Glomerular endothelial cell (primary cell): Measurements from ENCODE around the gene TMEM270. TPM values are rescaled to one million over a fixed set of nuclear protein-coding genes. Genes with fewer than 3 reads are reported as not detected.
"Not testable (repeated sequence)": the region's sequence is repeated elsewhere in the genome, so short reads cannot be mapped to it uniquely, and the experiment has no call there.

Experiments used
- DNase-seq: peaks from one replicate; pipeline ENCODE4 v3.0.0-alpha.2; 2011; ENCODE audit warnings: low read depth, low spot score; ENCODE audit errors: extremely low read depth
- total RNA-seq: library from RNA; depleted of rRNA; stranded (reverse); fragments of >200 nt; gene quantifications from 2 replicates; pipeline ENCODE4 v1.2.3, GENCODE V29; 2015

The TMEM270 gene, protein sequence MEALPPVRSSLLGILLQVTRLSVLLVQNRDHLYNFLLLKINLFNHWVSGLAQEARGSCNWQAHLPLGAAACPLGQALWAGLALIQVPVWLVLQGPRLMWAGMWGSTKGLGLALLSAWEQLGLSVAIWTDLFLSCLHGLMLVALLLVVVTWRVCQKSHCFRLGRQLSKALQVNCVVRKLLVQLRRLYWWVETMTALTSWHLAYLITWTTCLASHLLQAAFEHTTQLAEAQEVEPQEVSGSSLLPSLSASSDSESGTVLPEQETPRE
- not detected in 2 replicates for total RNA-seq

DNA sequence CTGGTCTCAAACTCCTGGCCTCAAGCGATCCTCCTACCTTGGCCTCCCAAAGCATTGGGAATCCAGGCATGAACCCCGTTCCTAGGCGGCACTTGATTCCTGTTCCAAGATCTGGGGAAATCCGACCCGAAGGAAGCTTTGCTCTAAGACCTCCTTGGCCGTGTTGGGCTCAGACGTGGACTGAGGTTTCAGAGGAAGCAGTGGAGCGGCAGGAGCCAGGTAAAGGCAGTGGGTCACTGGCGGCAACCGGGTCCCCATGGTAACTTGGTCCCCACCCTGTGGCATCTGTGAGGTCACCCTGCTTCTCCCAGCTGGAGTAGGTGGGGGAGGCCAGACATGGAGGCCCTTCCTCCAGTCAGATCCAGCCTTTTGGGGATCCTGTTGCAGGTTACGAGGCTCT lies at the start of gene TMEM270:
TSS of gene TMEM270 (plus strand) at position 301 of the 400 bp plus-strand sequence. CDS start at position 337, 36 bp downstream.
- no peak for DNase-seq

DNA sequence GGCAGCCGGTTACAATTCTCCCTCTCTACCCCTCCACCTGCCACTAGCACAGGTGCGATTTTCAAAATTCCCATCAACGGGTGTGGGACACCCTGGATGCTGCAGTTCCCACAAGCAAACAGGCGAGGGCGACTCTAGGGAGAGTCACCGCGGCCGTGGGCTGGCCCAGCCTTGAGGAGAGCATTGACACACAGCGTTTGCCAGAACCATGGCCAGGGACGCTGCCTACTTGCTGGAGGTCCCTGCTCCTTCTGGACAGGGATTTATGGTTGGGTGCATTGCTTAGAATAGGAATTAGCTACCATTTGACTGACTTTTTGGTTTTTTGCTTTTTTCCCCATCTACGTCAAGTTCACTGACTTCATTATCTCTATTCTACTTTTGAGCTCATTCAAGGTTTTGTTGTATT lies 49.2 kb upstream of the TMEM270 start:
- DNase-seq: no peak

DNA sequence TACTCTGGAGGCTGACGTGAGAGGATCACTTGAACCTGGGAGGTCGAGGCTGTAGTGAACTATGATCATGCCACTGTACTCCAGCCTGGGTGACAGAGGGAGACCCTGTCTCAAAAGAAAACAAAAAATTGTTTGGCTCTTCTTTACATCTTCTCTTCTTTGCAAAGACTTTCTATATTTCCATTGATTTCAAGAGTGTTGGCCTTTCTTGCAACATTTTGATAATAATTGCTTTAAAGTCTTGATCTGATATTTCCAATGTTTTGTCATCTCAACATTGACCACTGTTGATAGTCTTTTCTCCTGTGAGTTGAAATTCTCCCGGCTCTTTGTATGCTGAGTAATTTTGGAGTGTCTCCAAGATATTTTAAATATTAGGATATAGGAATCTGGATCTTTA lies 48.0 kb upstream of the TMEM270 start:
- no peak for DNase-seq

DNA sequence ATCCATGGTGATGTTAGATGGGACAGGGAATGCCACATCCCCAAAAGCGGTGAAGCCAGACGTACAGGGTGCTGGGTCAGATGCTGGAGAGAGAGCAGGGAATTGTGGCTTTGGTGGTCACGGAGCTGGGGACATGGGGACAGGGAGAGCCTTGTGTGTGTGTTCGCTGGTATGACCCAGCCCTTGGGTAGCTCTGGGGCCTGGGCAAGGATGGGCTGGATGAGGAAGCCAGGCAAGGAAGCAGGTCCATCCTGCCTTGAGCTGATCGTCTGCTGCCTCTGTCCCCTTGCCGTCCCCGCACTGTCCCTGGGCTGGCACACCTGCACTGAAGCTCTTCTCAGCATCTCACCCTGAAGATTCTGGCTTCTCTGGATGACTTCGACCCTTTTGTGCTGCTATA lies 45.5 kb upstream of the TMEM270 start:
- no peak for DNase-seq

DNA sequence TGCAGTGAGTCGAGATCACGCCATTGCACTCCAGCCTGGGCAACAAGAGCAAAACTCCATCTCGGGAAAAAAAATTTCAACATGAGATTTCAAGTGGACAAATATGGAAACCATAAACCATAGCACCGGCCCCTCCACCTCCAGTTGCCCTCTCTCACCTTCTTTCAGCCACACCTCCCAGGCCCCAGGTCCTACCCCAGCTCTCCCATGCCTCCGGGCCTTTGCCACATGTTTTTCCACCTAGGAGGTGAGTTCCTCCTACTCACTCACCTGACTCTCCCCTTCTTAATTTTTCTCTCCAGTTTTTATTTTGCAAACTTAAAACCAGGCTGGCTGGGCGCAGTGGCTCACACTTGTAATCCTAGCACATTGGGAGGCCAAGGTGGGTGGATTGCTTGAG lies 43.8 kb upstream of the TMEM270 start:
- DNase-seq: no peak

DNA sequence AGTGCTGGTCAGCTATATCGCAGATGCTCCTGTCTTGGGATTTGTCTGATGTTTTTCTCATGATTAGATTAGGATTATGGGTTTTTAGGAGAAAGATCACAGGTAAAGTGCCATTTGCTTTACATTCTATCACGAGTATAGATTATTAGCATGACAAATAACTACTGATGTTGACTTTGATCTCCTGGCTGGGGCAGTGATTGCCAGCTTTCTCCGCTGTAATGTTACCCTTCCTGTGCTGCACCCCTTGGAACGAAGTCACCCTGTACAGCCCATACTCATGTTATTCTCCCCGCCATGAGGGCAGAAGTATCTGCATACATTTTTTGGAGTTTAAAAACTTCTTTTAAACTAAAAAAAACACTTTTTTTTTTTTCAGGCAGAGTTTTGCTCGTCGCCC lies 40.9 kb upstream of the TMEM270 start:
- no peak for DNase-seq

DNA sequence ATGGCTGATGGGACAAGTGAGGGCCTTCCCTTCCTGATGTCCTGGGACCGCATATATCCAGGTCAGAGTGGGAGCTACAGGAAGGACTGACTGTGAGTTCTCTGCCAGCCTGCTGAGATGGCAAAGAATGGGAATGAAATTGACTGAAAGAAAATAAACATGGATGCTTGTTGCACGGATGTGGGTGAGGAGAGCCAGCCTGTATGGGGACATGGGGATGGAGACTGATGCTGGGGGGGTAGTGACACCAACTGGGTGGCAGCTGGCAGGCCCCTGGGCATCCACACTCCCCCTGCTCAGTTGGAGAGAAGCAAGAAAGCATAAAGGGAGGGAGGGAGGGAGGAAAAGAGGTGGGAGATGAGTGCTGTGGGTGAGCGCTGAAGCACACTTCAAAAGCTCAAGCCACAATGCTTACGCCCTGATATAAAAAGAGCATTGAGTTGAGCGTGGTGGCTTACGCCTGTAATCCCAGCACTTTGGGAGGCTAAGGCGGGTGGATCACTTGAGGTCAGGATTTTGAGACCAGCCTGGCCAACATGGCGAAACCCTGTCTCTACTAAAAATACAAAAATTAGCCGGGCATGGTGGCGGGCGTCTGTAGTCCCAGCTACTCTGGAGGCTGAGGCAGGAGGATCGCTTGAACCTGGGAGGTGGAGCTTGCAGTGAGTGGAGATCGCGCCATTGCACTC lies 39.2 kb upstream of the TMEM270 start:
- DNase-seq: not testable (repeated sequence)

DNA sequence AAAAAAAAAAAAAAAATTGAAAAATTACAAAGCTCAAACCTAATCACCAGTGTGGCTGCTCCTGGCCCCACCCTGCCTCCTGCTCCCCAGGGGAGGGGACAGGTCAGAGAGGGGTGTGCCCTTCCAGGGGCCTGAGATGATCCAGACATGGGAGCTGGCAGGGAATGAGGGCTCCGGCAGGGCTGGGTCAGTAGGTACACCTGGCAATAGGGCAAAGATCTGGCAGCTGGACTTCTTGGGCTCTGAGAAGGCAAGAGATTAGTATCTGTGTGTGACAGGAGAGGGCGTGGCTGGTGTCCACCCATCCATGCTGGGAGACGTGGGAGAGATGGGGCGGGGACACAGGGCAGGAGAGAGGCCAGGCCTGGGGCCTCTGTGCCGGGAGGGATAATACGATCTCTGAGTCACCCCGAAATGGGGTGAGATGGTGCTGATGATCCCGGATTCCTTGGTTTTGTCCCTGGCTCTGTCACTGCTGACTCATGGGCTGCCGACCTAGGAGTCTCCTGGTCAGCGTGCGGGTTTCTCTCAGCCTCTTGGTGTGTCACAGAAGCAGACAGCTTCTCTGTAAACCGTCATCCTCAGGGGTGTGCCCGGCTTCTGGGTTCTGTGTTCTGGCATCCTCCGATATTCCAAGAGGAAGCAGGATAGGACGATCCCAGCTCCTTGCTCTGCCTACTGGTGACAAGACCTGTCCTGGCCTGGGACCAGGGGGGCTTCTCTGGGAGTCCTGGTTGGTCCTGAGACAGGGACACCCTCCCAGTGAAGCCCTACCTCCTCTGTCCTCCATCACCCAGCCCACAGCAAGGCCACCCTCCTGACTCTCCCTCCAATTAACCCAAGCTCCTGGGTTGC lies 38.4 kb upstream of the TMEM270 start:
- DNase-seq: no peak

DNA sequence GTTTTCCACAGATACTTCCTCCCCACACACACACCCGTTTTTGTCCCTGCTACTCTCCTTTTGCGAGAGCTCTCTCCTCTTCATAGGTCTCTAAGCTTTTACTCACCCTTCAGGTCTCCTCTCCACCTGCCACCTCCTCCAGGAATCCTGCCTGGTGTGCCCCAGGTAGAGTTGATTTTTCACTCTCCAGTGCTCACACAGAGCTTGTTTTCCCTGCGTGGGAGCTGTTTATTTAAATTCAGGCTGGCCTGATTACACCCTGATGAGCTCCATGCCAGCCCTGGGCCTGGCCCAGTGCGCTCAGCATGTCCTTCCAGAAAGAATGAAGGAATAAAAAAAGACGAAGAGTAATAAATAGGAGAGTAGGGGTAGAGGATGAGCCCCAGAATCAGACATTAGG lies 37.7 kb upstream of the TMEM270 start:
- DNase-seq: no peak

DNA sequence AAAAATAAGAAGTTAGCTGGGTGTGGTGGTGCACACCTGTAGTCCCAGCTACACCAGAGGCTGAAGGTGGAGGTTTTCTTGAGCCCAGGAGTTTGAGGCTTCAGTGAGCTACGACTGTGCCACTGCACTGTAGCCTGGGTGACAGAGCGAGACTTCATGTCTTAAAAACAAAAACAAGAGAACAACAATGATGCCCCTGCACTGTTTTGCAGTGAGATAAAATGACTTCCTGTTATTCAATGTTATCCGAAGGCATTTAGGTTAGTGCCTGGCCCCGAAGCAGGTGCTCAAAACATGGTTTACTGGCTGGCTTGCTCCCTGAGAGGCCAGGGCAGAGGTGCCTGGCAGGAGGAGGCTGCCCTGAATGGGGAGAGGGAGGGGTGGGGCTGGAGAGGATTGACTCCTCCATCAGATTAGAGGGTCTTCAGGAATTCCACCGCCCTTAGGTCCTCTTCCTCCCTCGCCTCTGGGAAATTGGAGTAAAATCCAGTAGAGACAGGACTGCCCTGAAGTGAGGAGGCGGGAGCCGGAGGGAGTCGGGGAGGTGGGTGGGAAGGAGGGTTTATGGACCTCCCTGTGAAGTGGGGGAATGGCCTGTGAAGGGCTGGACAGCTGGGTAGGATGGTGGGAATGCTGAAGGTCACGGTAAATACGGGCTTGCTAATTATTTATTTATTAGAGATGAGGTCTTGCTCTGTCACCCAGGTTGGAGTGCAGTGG lies 36.9 kb upstream of the TMEM270 start:
- no peak for DNase-seq

DNA sequence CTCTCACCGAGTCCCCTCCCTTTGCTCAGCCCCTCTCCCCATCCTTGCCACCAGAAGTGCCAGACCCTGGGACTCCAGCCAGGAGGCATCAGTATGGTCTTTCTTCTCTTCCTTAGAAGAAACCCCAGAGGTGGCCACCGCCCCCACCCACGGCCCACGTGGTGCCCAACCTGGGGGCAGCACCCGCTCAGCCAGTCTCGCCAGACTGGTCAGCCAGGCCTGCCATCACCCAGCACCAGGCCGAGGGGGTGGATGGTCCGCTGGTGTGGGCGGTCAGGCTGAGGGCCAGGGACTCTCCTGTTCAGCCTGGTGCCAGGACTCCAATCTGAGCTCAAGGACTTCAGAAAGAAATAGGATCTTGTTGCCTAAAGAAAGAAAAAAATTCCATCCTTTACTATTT lies 36.0 kb upstream of the TMEM270 start:
- no peak for DNase-seq

DNA sequence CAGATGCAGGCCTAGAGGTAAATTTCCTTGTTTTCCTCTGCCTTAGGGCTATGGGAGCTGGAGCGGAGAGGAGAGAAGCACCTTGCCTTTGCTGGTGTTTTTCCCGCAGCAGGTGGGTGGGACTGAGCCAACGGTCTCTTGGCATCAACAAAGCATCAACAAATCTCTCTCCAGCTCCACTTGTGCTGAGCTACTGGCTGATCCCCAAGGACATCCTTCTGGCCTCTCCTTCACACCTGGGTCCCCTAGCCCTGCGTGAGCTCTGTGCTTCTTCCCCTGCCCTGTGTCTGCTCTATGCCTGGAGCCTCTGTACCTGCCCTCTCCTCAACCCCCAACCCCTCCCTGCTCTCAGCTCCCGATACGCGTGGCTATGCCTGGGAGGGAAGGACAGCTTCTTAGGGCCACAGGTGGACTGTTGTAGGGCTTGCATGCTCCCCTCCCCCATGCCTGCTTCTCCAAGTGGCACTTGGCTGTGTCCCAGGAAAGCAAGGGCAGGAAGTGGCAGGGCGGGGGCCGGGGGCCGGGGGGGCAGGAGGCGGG lies 33.3 kb upstream of the TMEM270 start:
- DNase-seq: no peak

DNA sequence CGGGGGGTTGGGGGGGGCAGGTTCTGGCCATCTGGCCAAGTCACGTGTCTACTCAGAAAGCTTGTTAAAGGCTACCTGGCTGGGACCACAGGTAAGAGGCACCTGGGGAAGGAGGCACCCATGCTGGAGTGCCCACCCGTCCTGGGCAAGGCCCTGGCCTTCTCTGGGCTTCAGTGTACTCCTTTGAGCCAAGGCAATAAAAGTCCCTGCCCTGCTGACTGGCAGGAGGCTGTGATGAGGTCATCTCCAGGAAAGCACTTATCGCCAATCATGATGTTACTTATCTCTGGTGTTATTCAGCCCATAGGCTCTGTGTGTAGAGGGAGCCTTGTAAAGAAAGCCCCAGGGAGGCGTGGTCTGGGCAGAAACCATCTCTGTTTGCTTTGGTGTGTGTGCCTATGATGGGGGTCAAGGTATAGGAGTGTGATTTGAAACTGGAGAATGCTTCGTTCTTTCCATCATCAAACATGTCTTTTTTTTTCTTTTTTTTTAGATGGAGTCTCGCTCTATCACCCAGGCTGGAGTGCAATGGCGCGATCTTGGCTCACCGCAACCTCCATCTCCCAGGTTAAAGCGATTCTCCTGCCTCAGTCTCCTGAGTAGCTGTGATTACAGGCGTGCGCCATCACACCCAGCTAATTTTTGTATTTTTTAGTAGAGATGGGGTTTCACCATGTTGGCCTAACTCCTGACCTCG lies 32.7 kb upstream of the TMEM270 start:
- no peak for DNase-seq

DNA sequence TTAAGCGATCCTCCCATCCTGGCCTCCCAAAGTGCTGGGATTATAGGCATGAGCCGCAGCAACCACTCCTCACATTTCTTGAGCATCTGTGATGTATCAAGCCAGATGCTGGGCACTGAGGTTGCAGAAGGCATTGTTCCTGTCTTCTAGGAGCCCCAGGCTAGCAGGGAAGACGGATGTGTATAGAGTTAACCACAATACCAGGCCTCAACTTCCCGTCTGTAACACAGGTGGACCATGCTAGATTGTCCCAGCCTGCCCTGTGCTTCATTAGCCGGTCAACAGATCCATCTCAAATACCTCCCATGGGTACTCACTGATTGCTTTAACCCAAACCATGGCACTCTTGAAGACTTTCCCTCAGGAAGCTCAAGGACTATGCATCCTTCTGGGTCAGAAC lies 32.0 kb upstream of the TMEM270 start:
- DNase-seq: no peak

DNA sequence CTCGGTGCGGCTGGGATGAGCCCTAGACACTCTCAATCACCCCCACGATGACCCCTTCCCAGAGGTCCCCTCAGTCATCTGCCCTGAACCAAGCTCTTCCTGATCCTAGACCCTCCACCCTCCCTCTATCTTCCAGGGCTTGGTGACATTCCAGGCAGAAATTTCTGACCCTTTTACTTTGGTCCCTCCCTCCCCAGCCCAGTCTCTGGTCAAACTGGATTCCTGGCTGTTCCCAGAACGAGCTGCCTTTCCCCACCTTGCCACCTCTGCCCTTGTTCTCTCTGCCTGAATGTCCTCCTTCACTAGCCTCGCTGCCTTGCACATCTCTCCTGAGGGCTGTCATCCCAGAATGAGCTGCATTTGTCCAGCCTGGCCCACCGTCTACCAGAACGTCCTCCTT lies 31.5 kb upstream of the TMEM270 start:
- DNase-seq: no peak

DNA sequence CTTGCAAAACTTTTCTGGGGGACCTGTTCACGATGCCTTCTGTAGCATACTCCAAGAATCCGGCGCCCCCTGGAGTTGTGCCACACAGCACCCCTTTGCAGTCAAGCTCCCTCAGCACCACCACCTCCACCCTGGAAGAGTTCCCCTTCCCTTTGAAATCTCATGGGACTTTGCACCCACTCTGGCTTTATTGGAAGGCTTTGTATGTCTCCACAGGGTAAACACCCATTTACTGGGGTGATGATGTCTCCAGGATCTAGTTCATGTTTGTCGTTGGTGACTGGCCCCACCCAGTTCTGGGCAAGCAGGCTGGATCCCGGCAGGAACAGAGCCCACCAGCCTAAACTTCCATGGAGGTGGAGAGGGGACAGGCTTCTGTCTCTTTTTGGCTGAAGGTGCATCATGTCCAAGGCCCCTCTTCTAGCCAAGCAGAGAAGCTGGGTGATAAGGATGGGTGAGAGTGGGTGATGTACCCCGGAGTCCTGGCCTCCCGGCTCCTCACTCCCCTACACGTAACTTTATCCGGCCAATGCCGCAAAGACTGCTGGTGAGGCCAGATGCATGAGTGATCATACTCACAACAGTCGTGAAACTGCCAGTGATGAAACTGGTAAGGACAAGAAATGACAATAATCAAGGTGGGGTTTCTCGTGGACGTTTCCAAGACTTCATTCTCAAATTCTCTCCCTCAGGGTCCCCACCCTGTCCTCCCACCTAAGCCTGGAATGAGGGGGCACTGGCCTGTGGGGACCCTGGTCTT lies 30.9 kb upstream of the TMEM270 start:
- no peak for DNase-seq

DNA sequence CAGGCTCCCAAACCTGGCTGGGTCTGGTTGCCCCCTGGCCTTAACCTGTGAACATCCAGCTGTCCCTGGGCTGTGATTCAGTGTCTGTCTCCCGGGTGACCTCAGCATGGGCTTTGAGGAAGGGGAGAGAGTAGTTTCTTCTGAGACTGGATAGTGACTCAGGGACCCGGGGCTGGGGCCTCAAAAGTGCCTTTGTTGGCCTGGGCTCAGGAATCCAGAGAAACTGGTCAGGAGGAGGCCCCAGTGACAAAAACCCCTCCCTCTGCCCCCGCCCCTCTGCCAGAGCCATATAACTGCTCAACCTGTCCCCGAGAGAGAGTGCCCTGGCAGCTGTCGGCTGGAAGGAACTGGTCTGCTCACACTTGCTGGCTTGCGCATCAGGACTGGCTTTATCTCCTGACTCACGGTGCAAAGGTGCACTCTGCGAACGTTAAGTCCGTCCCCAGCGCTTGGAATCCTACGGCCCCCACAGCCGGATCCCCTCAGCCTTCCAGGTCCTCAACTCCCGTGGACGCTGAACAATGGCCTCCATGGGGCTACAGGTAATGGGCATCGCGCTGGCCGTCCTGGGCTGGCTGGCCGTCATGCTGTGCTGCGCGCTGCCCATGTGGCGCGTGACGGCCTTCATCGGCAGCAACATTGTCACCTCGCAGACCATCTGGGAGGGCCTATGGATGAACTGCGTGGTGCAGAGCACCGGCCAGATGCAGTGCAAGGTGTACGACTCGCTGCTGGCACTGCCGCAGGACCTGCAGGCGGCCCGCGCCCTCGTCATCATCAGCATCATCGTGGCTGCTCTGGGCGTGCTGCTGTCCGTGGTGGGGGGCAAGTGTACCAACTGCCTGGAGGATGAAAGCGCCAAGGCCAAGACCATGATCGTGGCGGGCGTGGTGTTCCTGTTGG lies 30.0 kb upstream of the TMEM270 start, which contains the start of gene CLDN4:
TSS of gene CLDN4 (plus strand) at position 316 of the 903 bp plus-strand sequence. CDS start at position 522, 206 bp downstream.
- DNase-seq: no peak

DNA sequence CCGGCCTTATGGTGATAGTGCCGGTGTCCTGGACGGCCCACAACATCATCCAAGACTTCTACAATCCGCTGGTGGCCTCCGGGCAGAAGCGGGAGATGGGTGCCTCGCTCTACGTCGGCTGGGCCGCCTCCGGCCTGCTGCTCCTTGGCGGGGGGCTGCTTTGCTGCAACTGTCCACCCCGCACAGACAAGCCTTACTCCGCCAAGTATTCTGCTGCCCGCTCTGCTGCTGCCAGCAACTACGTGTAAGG lies 29.4 kb upstream of the TMEM270 start:
- DNase-seq: no peak
